HG02885 (cell line): ENCODE data around the gene SAMD4A.
"Not testable (repeated sequence)": the region's sequence is repeated elsewhere in the genome, so short reads cannot be mapped to it uniquely, and the experiment has no call there.

Source experiments
- ATAC-seq: cut with Tn5 transposase; IDR thresholded peaks from one replicate; pipeline ENCODE4 v1.9.1; 2021; ENCODE audit warnings: mild to moderate bottlenecking; ENCODE audit not compliant: unreplicated experiment, poor library complexity

SAMD4A gene

DNA sequence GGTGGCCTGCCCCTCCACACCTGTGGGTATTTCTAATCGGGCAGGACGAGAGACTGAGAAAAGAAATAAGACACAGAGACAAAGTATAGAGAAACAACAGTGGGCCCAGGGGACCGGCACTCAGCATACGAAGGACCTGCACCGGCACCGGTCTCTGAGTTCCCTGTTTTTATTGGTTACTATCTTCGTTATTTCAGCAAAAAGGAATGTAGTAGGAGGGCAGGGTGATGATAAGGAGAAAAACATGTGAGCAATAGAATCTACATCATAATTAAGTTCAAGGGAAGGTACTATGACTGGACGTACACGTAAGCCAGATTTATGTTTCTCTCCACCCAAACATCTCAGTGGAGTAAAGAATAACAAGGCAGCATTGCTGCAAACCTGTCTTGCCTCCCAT lies 185.7 kb downstream of the SAMD4A start:
- not testable (repeated sequence) for ATAC-seq

DNA sequence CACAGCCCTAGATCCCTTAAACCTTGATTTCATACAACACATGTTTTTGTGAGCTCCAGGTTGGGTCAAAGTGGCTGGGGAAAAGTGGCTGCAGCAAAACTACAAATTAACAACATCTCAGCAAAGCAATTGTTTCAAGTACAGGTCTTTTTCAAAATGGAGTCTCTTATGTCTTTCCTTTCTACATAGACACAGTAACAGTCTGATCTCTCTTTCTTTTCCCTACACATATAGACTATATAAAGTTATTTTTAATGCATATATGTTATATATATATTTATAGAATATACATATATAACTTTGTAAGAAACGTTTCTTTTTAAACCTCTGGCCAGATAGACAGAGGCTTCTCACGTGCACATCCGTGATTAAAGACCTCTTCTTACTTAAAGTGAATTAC lies 186.5 kb downstream of the SAMD4A start:
- ATAC-seq, result not testable (repeated sequence)

DNA sequence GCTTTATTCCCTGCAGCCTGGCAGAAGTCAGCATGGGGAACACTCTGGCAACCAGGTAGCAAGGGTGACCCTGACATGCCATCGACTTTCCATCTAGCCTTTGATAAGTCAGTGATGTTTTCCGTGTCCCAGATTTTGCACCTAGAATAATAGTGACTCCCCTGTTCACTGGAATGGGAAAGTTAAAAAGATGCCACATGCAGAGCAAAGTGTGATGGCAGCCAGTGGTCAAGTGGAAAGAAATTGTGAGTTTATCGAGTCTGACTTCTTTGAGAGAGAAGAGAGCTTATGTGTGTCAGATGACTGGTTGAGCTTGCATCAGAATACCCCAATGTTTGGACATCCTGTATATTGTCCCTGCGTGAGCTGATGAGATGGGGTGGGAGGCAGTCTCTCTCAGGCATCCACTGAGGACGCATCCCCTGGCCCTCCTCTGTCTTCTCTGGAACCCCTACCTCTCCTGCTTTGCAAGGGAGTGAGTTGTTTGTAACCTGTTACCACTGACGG lies 187.2 kb downstream of the SAMD4A start:
- no peak for ATAC-seq

DNA sequence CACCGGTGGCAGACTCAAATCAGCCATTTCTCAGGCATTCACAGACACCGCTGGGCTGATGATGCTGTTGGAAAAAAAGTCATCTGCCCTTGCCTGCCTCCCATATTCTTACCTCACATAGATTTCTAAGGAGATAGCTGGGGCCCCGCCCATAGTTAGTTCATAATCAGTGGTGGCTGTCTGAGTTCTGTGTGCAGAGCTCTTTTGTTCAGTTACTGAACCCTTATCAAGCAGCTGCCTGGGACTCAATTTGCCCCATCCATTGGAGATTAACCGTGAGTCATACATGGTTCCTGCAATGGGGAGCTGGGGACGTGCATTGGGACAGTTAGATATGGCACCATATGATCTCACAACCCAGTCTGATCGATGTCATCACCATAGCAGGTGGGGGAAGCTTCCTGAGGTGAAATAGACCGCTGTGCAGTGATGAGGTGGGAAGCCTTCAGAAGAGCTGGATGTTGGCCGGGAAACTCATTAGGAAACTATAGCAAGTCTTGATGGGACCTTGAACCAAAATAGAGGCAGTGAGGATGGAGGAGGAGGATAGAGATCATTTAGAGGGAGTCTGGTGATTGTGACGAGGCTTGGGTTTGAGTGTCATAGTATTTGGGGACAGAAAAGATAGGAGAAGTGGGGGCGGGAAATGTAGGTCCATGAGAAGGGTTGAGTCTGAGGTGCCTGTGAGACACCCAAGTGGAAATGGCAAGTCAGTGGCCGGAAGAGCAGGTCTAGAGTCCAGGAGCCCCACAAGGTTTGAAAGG lies 187.9 kb downstream of the SAMD4A start:
- ATAC-seq, result no peak

DNA sequence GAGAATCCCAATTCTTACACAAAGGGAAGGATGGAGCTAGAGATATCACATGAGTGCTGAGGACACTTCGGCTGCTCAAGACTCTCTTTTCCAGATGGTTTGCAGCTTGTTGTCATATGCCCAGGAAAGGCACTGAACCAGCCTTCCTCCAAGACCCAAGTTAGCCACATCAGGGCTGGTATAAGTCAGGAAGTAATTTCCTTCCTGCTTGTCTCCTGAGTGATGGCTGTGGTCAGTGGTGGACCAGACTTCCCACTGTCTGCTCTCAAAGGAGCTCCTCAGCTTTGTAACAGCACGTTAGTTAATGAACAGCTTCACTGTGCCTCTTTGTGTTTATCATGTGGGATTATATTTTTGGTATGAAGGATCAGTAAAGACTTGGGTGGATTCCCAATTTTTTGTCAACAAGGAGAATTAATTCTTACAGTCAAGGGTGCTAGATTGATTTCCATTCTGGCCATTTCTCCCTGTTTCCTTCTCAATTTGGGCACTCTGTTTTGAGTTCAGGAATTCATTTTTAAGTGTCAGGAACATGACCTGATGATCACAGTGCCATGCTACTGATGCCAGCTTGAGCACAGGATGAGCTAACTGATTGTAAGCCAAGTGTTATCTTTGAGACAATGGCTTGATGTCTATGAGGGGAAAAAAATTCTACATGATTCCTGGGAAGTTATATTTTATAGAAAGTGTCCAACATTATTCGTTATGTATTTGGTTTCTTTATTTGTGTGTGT lies 189.9 kb downstream of the SAMD4A start:
- ATAC-seq, result no peak

DNA sequence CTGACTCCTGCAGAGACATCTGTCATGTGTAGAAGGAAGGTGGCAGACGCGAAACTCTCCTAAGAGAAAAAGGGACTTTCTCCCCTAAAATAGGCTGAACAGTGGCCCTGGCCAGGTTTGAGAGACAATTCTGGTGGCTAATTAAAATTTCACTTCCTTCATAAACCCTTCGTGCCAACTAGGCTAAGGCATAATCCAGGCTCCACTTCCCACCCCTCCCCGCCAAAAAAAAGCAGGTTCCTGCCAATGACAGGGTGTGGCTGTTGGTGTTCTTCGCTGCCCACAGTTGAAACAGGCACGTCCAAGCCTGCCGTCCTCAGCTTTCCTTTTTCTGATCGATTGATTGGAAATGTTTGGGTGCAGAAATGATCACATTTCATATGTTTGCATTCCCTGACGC lies 191.1 kb downstream of the SAMD4A start:
- no peak for ATAC-seq

DNA sequence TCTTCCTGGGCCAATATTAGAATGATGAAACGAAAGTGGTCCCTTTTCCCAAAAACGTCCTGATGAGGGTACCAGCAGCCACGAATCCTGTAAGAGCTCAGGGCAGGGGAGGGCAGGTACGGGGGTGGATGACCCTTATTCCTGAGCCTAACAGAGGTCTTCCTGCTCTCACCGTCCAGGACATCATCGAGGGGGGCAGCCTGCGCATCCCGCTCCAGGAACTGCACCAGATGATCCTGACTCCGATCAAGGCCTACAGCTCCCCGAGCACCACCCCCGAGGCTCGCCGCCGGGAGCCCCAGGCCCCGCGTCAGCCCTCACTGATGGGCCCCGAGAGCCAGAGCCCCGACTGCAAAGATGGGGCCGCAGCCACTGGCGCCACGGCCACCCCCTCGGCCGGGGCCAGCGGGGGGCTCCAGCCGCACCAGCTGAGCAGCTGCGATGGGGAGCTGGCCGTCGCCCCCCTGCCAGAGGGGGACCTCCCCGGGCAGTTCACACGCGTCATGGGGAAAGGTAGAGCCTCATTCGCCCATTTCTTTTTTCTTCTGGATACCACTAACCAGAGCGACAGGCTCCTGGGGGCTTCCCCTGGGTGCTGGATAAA lies 193.2 kb downstream of the SAMD4A start:
- ATAC-seq, result no peak

DNA sequence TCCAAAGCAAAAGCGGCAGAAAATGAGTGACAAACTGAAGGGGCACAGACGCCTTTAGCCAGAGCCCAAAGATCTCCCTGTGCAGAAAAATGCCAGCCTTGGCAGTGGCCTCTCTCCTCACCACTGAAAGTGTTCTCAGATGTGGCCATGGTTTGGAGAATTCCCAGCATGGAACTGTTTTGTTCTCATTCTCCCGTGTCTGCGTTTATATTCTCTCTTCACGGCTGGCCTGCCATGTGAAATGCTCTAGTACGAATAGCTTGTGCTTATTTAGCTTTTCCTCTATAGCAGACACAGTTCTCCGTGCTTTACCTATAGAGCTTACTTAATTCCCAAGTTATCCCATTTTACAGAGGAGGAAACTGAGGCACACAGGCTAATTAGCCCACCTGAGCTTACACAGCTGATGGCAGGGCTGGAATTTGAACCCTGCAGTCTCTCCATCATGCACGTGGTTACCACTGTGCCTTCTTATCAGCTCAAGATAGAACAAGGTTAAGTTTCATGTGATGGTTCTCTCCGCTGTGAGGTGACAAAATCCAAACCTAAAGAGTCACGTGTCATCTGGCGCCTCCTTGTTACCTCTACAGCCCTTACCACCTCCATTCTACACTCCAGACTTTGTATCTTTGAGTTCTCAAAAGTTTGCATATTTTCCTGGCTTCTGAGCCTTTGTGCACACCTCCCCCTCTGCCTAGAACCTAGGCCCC lies 194.1 kb downstream of the SAMD4A start:
- ATAC-seq, result no peak

DNA sequence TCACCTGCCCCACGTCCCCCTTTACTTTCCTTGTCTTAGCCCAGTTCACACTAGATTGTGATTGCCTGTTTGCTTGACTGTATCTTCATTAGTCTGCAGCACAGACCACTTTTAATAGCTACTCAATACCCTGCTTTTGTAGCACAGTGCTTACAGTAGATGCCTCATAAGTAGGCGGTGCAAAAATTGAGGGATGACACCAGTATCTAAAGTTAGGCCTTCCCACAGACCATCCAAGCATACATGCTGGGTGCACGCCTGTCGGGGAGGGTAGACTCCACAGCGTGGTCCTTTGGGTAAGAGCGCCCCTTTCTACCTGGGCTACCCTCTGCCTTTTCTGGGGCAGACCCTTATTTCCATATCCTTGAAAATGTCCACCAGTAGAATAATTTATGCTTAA lies 194.9 kb downstream of the SAMD4A start:
- ATAC-seq, result no peak

DNA sequence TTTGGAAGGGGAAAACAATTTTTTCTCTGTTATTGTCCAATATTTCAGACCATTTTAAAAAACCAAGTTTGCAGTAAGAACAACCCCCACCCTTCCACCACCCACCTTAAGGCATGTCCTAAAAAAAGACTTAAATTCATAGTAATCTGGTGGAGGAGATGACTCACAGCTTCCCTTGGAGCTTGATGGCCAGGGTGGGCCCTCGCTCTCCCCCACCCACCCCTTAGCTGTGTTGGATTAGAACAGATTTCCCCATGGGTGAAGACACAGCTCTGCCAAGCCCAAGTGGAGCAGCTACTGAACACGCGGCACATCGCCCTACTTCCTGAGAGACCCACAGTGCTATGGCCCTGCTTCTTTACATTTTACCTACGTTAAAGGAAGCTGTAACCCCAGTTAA lies 195.4 kb downstream of the SAMD4A start:
- no peak for ATAC-seq

DNA sequence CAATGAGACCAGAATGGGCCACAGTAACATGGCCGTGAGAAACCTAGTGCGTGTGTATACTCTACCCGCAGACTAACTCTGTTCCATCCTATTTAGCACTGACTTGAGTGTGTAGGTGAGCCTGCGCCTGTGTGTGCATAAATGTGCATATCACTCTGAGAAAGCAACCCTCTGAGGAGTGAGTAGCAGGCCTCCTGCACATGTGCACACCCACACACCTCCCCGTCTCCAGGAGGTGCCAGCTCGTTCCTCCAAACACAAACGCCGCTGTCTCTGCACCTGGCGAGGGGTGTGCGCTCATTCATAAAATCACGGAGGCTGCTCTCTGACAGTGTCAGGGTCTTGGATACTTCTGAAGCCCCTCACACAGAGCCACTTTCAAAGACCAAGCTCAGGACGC lies 196.8 kb downstream of the SAMD4A start:
- ATAC-seq, result no peak

DNA sequence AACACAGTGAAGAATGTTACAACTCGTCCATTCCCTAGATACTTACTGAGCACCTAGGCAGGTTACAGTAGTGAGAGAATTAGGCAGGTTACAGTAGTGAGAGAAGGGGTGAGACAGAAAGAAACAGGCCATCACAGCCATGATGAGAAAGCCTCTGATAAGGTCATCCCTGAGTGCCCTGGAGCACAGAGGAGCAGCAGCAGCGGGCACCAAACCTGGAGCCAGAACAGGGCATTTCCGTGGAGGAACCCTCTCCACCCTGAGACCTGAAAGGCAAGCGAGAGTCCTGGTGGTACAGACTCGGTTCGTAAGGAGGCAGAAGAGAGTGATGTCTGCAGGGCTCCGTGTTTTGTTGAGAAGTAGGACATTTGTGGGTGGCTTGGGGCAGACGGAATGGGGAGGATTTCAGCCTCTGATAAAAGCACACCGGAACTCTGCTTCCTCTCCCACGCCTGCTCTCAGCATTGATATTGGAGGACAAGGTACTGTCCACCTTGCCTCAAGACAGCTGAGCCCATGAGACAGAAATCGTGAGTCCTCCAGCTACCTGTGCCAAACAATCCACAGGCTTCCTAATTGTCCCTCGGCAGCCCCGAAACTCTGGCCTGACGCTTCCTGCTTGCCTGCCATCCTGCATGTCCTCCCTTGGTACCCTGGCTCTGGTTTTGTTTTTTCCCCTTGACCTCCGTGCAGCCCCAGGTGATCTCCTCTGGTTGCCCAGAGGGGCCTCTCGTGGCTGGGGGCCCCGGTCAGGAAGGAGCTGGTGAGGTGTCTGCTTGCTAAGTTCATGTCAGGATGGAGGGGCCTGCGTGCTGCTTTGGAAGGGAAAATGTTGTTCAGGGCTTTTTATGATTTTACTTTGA lies 199.6 kb downstream of the SAMD4A start:
- no peak for ATAC-seq

DNA sequence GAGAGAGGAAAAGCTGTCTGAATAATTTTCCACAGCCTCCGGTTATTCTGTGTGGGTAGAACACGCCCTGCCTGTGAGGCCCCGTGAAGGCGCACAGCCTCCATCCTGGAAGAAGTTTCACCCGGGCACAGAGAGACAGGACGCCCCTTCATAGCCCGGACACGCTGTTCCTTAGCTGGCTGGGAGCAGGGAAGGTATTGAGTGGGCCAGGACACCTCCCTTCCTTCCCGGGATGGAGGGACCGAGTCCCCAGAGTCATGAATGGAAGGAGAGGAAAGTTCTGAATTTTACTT lies 200.2 kb downstream of the SAMD4A start:
- no peak for ATAC-seq

DNA sequence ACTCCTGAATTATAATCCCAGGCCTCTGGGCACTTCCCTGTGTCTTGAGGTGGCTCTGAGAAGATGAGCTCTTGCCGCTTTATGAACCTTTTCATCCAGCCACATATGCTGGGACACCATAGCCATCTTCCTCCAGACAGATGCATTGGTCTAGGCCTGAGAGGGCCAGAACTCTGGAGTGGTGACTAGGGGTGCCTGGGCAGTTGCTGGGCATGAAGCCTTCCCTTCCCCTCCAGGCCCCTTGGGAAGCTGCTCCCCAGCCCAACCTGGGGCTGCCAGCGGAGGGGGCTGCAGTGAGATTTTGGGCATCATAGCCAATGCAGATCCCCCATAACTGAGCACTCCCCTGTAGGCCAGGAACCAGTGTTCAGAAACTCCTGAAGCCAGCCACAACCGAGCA lies 200.5 kb downstream of the SAMD4A start:
- ATAC-seq, result no peak

DNA sequence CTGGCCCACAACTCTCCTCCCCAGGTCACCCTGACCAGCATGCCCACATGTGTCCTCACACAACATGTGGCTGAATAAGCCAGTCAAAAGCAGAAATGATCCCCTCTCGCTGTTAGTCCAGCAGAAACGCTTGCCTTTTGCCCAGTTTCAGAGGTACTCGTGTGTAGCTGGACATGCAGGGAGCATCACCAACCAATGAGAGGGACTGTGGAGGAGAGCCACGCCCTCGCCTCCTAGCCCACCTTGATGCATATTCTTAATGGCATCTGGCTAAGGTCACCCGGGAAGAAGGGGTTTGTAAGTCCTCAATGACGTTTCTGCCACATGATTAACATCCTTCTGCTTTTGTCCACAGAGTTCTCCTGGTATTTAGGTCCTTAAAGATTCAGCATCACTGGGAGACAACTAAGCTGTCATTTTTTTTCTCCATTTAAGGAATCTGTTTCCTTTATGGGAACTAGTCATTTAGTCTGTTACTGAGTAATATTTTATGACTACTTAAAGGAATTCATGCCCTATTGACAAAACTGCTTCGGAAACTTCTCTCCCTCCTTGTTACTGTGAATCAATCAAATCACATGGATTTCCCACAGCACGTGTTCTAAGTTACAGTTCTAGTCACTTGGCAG lies 201.7 kb downstream of the SAMD4A start:
- no peak for ATAC-seq

DNA sequence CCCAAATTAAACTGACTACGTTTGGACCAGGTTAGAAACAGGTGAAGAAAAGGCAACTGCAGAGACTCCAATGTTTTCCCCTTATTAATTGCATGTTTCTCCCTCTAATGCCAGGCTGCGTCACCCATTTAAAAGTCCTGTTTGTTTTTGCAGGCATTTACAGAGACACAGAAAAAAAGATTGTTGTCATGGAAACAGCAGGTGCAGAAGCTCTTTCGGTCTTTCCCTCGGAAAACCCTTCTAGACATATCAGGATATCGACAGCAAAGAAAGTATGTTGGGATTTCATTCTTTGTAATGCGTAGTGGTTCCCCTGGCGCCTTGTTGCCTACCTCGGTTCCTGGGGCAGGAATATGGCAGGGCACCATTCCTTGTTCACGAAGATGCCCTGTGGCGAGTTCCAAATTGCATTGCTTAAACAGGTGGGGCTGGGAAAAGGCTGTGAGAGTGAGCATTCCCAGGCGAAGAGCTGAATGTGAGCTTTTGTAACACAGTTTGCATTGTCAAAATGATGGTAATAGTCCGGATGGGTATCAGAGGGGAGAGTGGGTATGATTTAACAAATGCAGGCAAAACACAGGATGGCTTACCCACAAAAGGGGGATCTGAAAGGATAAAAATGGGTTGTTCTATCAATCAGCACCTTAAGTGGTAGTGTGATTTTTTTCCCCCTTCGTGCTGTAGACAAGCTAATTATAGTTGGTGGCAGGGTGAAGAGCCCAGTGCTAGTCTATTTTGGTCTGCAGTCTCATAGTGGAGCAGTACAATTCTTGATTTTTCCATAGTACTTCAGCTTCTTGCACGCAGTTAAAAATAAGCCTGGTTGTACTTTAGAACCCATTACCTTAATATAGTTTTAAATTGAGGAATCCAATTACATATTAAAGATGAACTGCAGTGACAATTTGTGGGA lies 203.3 kb downstream of the SAMD4A start:
- no peak for ATAC-seq

DNA sequence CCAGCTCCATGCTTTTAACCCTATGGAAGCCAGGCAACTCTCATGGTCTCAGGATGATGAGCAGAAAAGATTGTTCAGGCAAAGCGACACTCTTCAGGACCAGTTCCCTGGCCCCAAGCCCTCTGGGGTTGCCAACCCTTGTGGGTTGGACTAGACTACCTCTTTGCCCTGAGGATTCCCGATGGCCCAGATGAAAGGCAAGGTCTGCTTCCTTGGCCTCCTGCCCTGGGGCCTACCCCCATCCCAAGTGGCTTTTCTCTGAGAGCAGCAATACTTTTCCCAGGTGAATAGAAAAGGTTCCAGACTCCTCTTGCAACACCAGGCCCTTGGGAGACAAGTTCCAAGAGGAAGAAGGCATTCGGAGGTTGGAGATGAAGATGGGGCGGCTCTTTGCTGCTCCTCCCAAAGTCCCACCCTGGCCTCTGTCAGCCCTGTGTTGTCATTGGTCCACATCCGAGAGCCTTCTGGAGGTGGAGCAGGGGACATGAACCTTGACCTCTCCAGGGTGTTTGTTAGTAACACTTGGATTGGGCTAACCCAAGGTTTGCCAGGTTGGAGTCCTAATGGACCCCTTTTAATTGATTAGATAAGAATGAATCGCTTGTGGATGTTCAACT lies 204.6 kb downstream of the SAMD4A start:
- ATAC-seq, result no peak

DNA sequence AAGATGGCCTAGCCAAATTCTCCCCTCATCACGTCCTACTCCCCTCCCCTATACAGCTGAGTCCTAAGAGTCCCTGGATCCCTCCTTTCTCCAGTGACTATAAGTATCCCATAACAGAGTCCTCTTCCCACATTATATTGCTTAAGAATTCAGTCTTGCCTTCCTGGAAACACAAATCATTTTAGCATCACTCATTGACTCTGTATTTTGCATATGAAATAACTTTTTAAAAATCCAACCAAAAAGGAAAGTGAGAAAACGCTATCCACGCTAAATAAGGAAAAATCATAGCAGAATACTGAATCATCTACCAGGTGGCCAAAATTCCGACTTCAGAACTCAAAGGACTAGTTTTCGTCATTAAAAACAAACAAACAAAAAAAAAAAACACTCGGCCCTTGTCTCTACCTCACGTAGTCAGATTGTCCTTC lies 205.5 kb downstream of the SAMD4A start:
- ATAC-seq, result no peak
